DMS79 (cell line): Measurements from ENCODE around the gene HINT1.
"Not testable (repeated sequence)": the region's sequence is repeated elsewhere in the genome, so short reads cannot be mapped to it uniquely, and the experiment has no call there.

Experiments used
- DNase-seq: peaks from one replicate; lab custom pipeline; 2025; lab: John Stamatoyannopoulos, UW

Gene HINT1

GRCh38 chr5:131165119-131165727 lies at the start of gene HINT1:
HINT1 (minus strand) TSS chr5:131165256; CDS start chr5:131165205, 51 bp downstream.
- peak; percentile 36 for DNase-seq

DNA sequence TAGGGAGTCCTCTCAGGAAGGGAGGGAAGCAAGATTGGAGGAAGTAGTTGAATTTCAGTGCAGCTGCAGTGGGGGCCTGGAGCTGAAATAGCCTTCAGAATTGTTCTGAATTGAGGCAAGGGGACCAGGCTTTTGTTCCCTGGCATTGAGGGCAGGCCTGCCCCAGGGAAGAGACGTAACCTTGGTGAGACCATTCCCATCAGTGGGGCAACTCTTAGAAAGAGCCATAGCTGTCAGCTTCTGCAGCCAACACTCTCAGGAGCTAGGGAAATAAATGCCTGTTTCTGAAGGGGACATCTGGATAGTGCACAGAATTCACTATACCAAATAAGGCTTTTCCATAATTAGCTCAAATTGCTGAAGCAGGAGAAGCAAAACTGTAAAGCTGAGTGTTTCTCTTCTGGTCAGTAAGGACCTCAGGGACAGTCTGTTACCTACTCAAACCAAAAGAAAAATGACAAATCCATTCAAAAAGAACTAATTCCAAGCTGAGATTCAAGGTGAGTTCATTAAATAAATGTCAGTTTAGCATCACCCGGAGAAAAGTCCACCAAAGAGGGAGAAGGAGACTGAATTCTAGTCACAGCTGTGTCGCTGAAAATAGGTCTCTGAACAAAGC lies 49.7 kb upstream of the HINT1 start:
- no peak for DNase-seq

- DNase-seq, result no peak
These were observed 47.5 kb upstream of the HINT1 start for GRCh38 chr5:131212471-131213021.

- DNase-seq, result no peak
These were observed 46.6 kb upstream of the HINT1 start for GRCh38 chr5:131211669-131212068.

- no peak for DNase-seq
These were observed 45.1 kb upstream of the HINT1 start for GRCh38 chr5:131210151-131210510.

GRCh38 chr5:131209506-131210150 lies 44.6 kb upstream of the HINT1 start:
- DNase-seq, result peak; percentile 62

- no peak for DNase-seq
These were observed 44.1 kb upstream of the HINT1 start for GRCh38 chr5:131209175-131209505.

DNA sequence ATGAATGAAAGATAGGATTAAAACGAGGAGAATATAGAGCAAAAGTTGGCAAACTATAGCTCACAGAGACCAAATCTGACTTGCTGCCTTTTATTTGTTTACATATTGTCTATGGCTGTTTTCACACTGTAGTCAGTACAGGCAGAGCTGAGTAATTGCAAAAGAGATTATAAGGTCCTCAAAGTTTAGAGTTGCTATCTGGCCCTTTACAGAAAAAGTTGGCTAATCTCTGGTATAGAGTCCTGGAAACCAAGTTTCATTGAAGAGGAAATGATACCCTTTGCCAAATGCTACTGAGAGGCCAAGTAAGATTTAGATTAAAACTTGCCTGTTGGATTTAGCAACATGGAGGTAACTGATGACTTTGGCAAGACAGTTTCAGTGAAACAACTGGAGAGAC lies 41.7 kb upstream of the HINT1 start:
- DNase-seq, result no peak

- no peak for DNase-seq
These were observed 41.0 kb upstream of the HINT1 start for GRCh38 chr5:131206061-131206460.

GRCh38 chr5:131204964-131205363 lies 39.9 kb upstream of the HINT1 start:
- DNase-seq, result no peak

GRCh38 chr5:131200560-131200959 lies 35.5 kb upstream of the HINT1 start:
- DNase-seq, result no peak

GRCh38 chr5:131198625-131199024 lies 33.6 kb upstream of the HINT1 start:
- no peak for DNase-seq

- no peak for DNase-seq
These were observed 31.3 kb upstream of the HINT1 start for GRCh38 chr5:131196331-131196730.

GRCh38 chr5:131195696-131196095 lies 30.6 kb upstream of the HINT1 start:
- DNase-seq, result no peak

- no peak for DNase-seq
These were observed 29.7 kb upstream of the HINT1 start for GRCh38 chr5:131194725-131195124.

DNA sequence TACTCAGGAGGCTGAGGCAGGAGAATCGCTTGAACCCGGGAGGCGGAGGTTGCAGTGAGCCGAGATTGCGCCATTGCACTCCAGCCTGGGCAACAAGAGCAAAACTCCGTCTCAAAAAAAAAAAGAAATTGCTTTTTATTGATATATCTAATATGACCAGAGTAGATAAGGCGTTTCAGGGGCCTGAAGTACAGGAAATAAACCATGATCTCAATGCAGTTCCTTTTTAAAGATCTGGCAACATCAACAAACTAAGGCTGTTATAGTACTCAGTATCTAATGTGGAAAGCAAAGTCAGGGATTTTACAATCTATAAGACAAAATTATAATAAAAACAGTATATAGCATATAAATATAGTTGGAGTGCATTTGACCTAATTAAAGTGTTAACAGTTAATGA lies 28.8 kb upstream of the HINT1 start:
- DNase-seq, result not testable (repeated sequence)

- DNase-seq, result no peak
These were observed 28.1 kb upstream of the HINT1 start for GRCh38 chr5:131193106-131193505.

DNA sequence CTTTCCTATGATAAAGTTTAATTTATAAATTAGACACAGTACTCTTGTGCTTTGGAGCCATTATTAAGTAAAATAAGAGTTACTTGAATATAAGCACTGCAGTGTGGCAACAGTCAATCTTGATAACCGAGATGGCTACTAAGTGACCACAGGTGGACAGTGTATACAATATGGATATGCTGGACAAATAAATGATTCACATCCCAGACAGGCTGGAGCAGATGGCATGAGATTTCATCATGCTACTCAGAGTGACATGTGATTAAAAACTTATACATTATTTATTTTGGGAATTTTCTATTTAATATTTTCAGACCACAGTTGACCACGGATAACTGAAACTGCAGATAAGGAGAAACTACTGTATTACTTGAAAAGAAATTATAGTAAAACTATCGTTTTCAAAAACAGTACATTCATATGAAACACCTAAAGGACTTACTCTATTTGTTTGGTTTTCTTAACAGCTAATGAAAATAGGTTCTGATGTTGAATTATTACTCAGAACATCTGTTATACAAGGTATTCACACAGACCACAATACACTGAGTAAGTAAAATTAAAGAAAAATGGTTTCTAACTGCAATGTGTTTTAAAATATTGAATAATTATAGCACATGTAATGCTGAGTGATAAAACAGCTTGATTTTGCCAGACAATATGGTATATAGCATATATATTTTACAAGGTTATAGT lies 21.7 kb upstream of the HINT1 start:
- no peak for DNase-seq

DNA sequence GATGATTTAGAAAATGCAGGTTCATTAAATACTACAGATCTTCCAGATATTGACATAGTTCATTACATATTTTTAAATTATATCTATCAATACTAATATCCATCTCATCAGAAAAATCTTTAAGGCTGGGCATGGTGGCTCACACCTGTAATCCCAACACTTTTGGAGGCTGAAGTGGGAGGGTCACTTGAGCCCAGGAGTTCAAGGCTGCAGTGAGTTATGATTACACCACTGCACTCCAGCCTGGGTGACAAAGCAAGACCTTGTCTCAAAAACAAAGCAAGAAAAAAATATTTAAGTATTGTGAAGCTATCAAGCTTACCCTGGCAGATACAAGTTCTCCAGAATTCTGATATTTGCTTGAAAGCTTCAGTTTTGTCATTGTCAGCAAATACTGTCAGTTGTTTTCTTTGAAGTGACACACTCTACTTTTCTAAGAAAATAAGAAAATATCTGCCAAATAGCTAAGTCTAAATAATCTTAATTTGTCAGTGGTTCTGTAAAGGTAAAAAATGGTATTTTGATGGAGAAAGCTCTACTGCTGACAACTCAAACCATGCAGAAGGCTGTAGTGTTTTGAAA lies 20.6 kb upstream of the HINT1 start:
- DNase-seq, result no peak

DNA sequence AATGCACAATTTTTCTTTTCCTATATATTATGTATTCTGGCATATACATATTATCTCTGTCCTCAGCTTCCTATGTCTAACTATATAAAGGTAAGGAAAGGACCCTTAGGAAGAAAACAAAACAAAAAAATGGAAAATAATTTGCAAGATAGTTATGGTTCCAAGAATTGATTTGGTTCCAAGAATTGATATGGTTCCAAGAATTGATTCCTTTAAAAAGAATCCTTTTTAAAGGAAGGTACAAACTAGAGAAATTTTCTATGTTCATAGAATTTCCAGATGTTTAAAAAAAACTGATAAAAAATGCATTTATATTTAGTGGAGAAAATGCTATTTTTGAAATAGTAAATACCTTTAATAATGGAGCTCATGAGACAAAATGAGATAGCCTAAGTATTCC lies 17.8 kb upstream of the HINT1 start:
- no peak for DNase-seq

DNA sequence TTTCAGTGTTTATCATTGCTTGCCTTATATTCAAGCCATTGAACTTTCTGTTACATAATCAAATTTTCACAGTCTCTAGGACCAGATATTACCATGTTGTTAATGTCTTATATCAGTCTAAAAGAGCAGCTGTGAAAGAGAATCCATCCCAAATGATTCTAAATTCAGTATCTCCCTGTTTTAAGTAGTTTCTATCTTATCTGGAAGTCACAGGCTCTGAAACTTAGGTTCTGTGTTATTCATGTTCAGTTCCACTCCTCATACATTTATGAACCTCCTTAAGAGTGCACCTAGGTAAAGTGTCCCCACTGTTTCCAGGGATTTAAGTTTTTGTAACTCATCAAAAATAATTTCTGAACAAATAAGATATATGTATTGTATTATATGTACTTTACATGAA lies 15.4 kb upstream of the HINT1 start:
- DNase-seq, result no peak

- no peak for DNase-seq
These were observed 6.3 kb upstream of the HINT1 start for GRCh38 chr5:131171276-131171810.
